GM12891 (cell line): ENCODE data around the gene ZNF518A.

Experiments used
- POLR2A ChIP-seq: IDR thresholded peaks from 2 replicates; pipeline ENCODE4 v1.6.1; 2011; ENCODE audit warnings: low read depth, low read length, control low read depth
- POLR2AphosphoS5 ChIP-seq: IDR thresholded peaks from 2 replicates; pipeline ENCODE4 v1.6.1; 2011; ENCODE audit warnings: low read depth, low read length, control low read depth

DNA sequence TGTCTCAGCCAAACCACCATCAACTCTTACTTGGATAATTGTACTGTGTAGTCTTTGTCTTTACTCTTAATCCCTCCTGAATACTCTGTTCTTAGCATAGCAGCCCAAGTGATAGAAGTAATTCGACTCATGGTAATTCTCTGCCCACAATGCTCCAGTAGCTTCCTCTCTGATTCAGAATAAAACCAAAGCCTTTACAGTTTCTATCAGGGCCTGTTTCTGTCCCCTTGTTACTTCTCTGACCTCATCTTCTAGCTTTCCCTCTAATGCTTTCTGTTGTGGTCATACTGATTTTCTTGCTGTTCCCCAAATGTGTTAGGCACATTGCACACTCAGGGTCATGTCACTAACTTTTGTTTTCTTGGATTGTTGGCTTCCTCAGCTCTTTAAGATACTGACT is 8.0 kb downstream of the ZNF518A start:
- no peak for TF ChIP-seq POLR2A
- TF ChIP-seq POLR2AphosphoS5 = no peak
